WERI-Rb-1 (cell line): ENCODE results near the gene GRPEL1.

Experiments used
- DNase-seq: peaks from one replicate; pipeline ENCODE4 v3.0.0-alpha.2; 2020
- H3K27ac ChIP-seq: fragments of 250-450 bp; sonication (Bioruptor Pico); 2 replicates; pipeline ENCODE4 v1.5.1; 2020; ENCODE audit warnings: mild to moderate bottlenecking, moderate library complexity
- H3K27me3 ChIP-seq: fragments of 250-450 bp; sonication (Bioruptor Pico); 2 replicates; pipeline ENCODE4 v1.5.1; 2021; ENCODE audit warnings: mild to moderate bottlenecking, low read depth, moderate library complexity; ENCODE audit not compliant: insufficient read depth, severe bottlenecking
- H3K36me3 ChIP-seq: fragments of 250-450 bp; sonication (Bioruptor Pico); 2 replicates; pipeline ENCODE4 v1.5.1; 2020; ENCODE audit warnings: mild to moderate bottlenecking, moderate library complexity
- H3K4me3 ChIP-seq: 2 replicates; pipeline ENCODE4 v1.5.1; 2011; ENCODE audit warnings: low read depth, mild to moderate bottlenecking, control low read depth, low read length
- H3K9me3 ChIP-seq: fragments of 250-450 bp; sonication (Bioruptor Pico); 2 replicates; pipeline ENCODE4 v1.5.1; 2021; ENCODE audit warnings: mild to moderate bottlenecking, moderate library complexity; ENCODE audit not compliant: severe bottlenecking
- TF ChIP-seq, protein P1 (sequence below): IDR thresholded peaks from 2 replicates; pipeline ENCODE4 v1.5.1; 2011; ENCODE audit warnings: low read depth, mild to moderate bottlenecking, control low read depth, inconsistent platforms, low read length

GRPEL1 gene

DNA sequence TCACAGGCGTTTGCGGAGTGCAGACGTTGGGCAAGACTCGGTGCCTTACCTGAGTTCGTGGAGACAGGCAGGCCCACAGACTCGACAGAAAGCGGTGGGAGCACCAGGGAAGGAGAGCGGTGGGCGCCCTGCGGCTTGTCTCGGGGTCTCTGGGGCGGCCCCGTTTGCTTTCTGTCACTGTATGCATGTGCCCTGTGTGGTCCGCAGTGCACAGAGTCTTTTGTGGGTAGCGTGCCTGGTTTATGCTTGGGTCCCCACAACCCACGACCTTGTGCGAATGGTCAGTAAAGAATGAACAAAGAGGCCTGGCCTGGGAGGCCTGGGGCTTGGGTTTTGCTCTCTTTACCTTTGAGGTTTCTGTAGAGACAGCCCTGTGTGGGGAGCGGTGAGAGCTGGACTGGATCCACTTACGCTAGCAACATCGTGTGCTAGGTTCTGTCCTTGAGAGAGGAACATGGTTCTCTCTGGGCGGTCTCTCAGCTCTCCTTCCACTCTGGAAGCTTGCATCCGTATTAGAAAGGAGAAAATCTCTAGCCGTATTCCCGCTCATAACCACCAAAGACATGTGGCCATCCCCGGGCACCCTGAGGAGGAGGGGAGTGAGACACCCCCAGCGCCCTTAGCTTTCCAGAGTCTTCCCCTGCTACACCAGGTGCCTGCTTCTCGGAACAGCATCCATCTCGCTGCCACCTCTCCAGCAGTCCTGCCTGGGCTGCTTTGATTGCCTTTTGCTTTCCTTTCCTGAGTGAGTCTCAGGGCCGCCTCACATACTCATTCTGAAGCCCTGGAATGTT lies 23.5 kb downstream of the GRPEL1 start:
- peaks cover 18% of the 10 kb centered on the region for H3K36me3 ChIP-seq
- peak overlapping the region; percentile 84 for H3K4me3 ChIP-seq
- DNase-seq = no peak
- H3K27ac ChIP-seq = peak overlapping the region; percentile 84
- TF ChIP-seq, protein P1, sequence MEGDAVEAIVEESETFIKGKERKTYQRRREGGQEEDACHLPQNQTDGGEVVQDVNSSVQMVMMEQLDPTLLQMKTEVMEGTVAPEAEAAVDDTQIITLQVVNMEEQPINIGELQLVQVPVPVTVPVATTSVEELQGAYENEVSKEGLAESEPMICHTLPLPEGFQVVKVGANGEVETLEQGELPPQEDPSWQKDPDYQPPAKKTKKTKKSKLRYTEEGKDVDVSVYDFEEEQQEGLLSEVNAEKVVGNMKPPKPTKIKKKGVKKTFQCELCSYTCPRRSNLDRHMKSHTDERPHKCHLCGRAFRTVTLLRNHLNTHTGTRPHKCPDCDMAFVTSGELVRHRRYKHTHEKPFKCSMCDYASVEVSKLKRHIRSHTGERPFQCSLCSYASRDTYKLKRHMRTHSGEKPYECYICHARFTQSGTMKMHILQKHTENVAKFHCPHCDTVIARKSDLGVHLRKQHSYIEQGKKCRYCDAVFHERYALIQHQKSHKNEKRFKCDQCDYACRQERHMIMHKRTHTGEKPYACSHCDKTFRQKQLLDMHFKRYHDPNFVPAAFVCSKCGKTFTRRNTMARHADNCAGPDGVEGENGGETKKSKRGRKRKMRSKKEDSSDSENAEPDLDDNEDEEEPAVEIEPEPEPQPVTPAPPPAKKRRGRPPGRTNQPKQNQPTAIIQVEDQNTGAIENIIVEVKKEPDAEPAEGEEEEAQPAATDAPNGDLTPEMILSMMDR = no peak
- H3K9me3 ChIP-seq = no peaks in the 10 kb centered on the region
- H3K27me3 ChIP-seq = no peaks in the 10 kb centered on the region

DNA sequence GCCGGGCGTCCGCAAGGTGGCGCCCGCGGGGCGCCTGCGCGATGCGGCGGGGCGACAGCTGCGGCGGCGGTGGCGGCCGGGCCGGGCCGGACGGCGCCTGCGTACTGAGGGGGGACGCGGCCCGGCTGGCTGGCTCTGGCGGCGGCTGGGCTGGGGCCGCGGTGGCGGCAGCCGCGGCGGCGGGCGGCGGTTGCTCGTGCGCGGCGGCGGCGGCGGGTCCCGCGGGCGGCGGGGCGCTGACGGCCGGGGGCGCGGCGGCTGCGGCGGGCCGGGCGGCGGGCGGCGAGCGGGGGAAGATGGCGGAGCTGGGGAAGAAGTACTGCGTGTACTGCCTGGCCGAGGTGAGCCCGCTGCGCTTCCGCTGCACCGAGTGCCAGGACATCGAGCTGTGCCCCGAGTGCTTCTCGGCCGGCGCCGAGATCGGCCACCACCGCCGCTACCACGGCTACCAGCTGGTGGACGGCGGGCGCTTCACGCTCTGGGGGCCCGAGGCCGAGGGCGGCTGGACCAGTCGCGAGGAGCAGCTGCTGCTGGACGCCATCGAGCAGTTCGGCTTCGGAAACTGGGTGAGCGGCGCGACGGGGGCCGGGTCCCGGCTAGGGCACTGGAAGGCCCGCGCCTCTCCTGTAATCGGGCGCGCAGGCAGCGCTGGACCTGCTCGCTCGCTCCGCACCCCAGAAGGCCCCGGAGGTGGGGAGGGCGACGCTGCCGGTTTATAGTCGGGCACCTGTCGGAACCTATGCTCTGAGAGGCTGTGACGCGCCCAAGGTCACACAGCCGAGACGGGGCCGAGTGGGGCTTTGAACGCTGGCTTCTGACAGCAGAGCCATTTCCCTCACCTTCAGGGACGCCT lies 24.4 kb downstream of the GRPEL1 start, which contains the start of gene TADA2B:
TSS of gene TADA2B (plus strand) at position 89 of the 853 bp plus-strand sequence. CDS start at position 297, 208 bp downstream.
- Histone ChIP-seq H3K36me3 (peaks cover 18% of the 10 kb centered on the region), H3K27ac (peak within 1 kb of the TSS; percentile 84), H3K27me3 (no peaks in the 10 kb centered on the region), H3K9me3 (no peaks in the 10 kb centered on the region), H3K4me3 (peak within 1 kb of the TSS; percentile 84)
- peak; percentile 47 for DNase-seq
- TF ChIP-seq, protein P1 = peak; percentile 48

DNA sequence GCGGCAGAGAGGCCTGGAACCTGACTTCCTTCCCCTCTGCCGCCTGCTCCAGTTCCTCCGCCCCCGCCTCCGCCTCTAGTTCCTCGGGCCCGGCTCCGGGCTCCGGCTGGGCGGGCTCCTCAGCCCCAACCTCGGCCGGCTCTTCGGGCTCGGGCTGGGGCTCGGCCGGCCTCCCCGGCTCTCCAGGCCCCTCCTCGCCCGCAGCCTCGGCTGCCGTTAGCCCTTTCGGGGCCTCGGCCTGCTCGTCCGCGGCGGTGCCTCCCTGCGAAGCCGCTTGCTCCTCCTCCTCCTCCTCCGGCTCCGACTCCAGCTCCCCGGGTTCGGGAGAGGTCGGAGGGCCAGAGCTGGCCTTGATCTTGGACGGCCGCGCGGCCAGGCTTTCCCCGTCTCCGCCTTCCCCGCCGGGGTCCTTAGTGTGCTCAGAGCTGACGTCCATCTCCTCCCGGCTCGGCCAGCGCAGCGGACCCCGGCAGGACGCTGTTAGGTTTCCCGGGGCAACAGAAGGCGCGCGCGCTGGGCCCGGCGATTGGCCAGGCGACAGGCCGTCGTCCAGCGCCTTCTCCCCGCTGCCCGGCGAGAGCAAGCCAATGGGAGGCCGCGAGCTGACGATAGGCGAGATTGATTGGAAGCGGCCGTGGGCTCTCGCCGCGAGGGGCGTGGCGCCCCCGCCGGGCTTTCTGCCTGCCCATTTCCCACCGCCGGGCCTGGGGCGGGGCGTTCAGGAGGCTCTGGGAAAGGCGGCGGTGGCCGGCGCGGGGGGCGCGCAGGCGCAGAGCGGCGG lies 25.2 kb downstream of the GRPEL1 start:
- Histone ChIP-seq H3K4me3 (peak overlapping the region; percentile 60), H3K36me3 (peaks cover 18% of the 10 kb centered on the region), H3K27ac (peak overlapping the region; percentile 57), H3K27me3 (no peaks in the 10 kb centered on the region), H3K9me3 (no peaks in the 10 kb centered on the region)
- TF ChIP-seq, protein P1 = no peak
- DNase-seq = peak; percentile 99

DNA sequence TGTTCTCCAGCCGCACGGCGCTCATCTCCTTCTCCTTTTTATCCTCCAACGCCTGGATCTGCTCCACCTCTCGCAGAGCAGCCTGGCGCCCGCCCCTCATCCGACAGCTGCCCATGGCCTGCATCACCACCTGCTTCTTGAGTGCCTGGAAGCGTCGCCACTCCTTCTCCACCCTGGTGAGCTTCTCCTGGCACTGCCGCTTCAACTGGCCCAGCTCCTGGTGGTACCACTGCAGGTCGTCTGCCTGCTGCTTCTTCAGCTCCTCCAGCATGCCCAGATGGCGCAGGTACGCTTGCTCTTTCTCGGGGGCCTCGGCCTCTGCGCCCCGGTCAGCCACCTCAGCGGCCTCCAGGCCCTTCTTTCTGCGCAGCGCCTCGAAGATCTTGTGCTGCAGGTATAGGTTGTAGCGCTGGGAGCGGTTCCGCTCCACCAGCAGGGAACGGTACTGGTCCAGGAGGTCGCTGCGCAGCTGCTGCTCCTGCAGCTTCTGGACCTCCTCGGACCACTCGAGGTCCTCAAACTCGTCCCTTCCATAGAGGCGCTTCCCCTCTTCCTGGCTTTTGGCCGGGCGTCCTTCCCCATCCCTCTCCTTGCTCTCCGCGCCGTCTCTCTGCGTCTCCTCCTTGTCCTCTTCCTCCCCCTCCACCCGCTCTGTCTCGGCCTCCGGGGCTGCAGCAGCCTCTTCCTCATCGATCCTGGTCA lies 25.9 kb downstream of the GRPEL1 start:
- TF ChIP-seq, protein P1 = no peak
- H3K36me3 ChIP-seq = peaks cover 15% of the 10 kb centered on the region
- H3K27ac ChIP-seq = peak overlapping the region; percentile 57
- peak overlapping the region; percentile 60 for H3K4me3 ChIP-seq
- no peaks in the 10 kb centered on the region for H3K27me3 ChIP-seq
- no peaks in the 10 kb centered on the region for H3K9me3 ChIP-seq
- peak; percentile 64 for DNase-seq

DNA sequence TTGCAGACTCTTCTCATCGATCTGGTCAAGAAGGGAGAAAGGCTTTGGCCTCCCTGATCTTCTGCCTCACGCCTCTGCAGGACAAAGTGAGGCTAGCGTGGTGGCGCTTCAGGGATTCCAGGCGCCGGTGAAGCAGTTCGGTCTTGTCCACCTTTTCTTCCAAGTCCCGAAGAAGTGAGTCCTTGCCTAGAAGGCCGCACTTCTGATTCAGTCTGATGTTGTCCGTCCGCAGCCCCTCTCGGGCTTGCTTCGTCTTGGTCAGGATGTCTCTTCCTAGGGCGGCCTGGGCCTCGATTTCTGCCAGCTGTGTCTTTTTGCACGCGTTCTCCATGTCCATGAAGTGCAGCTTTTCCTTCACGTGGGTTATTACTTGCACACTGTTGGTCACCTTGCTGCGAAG lies 26.6 kb downstream of the GRPEL1 start:
- TF ChIP-seq, protein P1 = no peak
- DNase-seq = no peak
- Histone ChIP-seq H3K27ac (no peak overlapping the region), H3K9me3 (no peaks in the 10 kb centered on the region), H3K36me3 (peaks cover 15% of the 10 kb centered on the region), H3K27me3 (no peaks in the 10 kb centered on the region), H3K4me3 (no peak overlapping the region)
